GM21515 (cell line): ENCODE data around the gene RAB15.
A peak's percentile ranks its signal among the peaks of the same experiment; 100 is the strongest.

Experiments used
- ATAC-seq: cut with Tn5 transposase; IDR thresholded peaks from one replicate; pipeline ENCODE4 v1.9.1; 2021; ENCODE audit not compliant: unreplicated experiment

Gene RAB15

GRCh38 chr14:64990939-64991338 is 18.8 kb upstream of the RAB15 start:
- ATAC-seq: no peak

- ATAC-seq: no peak
Measured at GRCh38 chr14:64990296-64990695, 18.2 kb upstream of the RAB15 start.

- no peak for ATAC-seq
Measured at GRCh38 chr14:64987438-64987767, 15.3 kb upstream of the RAB15 start.

- peak; percentile 95 for ATAC-seq
Measured at GRCh38 chr14:64986648-64987437, 14.7 kb upstream of the RAB15 start, which contains the start of gene FNTB. Gene FNTB (plus strand): TSS chr14:64986895. CDS start chr14:64986954, 59 bp downstream.

- ATAC-seq: no peak
Measured at GRCh38 chr14:64983439-64984310, 11.5 kb upstream of the RAB15 start.

- no peak for ATAC-seq
Measured at GRCh38 chr14:64979336-64980074, 7.4 kb upstream of the RAB15 start.

- ATAC-seq: no peak
Measured at GRCh38 chr14:64974563-64974962, 2.4 kb upstream of the RAB15 start.

GRCh38 chr14:64973826-64974225 is 1.7 kb upstream of the RAB15 start:
- ATAC-seq: no peak

- no peak for ATAC-seq
Measured at GRCh38 chr14:64973026-64973442, 898 bp upstream of the RAB15 start.

GRCh38 chr14:64971491-64971942 is 619 bp downstream of the RAB15 start:
- no peak for ATAC-seq

- no peak for ATAC-seq
Measured at GRCh38 chr14:64970776-64971477, 1.2 kb downstream of the RAB15 start.

GRCh38 chr14:64970041-64970440 is 2.1 kb downstream of the RAB15 start:
- no peak for ATAC-seq

GRCh38 chr14:64968651-64969050 is 3.5 kb downstream of the RAB15 start:
- ATAC-seq: no peak

- no peak for ATAC-seq
Measured at GRCh38 chr14:64968167-64968566, 4.0 kb downstream of the RAB15 start.

- ATAC-seq: no peak
Measured at GRCh38 chr14:64966976-64967375, 5.2 kb downstream of the RAB15 start.

- ATAC-seq: no peak
Measured at GRCh38 chr14:64965356-64966000, 6.7 kb downstream of the RAB15 start.

GRCh38 chr14:64963611-64964010 is 8.5 kb downstream of the RAB15 start:
- ATAC-seq: no peak

GRCh38 chr14:64960762-64961276 is 11.3 kb downstream of the RAB15 start:
- no peak for ATAC-seq

GRCh38 chr14:64958743-64959142 is 13.4 kb downstream of the RAB15 start:
- ATAC-seq: no peak

GRCh38 chr14:64958201-64958600 is 13.9 kb downstream of the RAB15 start:
- no peak for ATAC-seq
